ENCODE measurements around the gene CBL.
"Not testable (repeated sequence)": the region's sequence is repeated elsewhere in the genome, so short reads cannot be mapped to it uniquely, and the experiment has no call there.

Gene CBL

DNA sequence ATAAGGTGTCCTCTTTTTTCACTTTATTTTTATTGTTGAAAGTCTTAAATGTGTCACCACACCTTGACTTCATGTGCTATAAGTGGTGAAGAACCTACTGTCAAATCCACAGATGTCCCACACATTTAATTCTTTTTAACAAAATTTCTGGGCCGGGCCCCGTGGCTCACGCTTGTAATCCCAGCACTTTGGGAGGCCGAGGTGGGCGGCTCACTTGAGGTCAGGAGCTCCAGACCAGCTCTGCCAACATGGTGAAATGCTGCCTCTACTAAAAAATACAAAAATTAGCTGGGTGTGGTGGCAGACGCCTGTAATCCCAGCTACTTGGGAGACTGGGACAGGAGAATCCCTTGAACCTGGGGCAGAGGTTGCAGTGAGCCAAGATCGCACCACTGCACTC is 3.0 kb downstream of the CBL start:
- no peak for DNase-seq (ENCODE audit: low read depth in 2 of 2)

DNA sequence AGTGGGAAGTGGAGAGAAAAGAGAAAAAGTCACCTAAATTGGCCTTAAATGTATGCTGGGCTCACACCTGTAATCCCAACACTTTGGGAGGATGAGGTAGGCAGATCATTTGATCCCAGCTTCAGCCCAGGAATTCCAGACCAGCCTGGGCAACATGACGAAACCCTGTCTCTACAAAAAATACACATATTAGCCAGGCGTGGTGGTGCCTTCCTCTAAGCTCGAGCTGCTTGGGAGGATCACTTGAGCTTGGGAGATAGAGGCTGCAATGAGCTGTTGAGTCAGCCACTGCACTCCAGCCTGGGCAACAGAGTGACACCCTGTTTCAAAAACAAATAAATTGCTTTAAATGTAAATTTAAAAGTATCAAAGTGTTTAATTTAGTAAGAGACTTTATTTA is 3.9 kb downstream of the CBL start:
- DNase-seq (ENCODE audit: low read depth in 2 of 2): no peak

DNA sequence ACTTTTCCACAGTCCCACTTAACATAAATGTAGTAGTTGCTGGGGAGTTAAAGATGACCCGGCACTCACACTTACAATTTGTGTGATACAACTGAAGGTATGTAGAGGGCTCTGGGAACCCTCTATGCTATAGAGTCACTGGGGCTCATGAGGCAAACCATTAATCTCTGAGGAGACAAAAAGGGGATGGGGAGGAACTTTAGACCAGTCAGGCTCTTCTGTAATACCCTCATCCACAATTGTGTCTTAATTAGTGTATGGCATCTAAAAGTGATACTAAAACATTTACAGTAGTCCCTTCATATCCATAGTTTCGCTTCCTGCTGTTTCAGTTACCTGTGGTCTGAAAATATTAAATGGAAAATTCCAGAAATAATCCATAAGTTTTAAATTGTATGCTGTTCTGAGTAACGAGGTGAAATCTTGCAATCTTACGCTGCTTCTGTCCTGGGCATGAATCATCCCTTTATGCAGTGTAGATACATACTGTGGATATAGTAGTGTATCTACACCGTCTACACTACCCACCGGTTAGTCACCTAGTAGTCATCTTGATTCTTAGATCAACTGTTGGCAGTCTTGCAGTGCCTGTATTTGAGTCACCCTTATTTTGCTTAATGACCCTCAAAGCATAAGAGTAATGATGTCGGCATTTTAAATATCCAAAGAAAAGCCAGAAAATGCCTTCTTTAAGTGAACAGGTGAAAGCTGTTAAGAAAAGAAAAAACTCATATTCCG is 12.2 kb downstream of the CBL start:
- DNase-seq (ENCODE audit: low read depth in 2 of 2): no peak

DNA sequence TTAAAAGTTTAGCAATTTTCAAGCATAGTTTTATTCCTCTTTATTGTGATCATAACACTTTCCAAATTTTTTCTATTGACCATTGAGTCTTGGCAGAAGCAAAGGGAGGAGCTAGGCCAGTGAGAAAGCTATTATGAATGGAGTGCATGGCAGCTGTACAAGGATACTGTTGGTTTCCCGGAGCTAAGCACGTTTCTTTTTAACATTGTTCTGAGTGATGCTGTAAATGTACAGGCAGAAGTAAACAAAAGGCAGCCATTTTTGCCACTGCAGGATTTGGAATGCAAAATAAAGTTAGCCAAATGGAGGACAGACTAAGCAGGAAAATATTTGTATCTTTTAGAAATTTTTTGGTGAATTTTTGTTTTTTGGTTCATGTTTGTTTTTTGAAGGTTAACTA is 16.2 kb downstream of the CBL start:
- DNase-seq (ENCODE audit: low read depth in 2 of 2): no peak

DNA sequence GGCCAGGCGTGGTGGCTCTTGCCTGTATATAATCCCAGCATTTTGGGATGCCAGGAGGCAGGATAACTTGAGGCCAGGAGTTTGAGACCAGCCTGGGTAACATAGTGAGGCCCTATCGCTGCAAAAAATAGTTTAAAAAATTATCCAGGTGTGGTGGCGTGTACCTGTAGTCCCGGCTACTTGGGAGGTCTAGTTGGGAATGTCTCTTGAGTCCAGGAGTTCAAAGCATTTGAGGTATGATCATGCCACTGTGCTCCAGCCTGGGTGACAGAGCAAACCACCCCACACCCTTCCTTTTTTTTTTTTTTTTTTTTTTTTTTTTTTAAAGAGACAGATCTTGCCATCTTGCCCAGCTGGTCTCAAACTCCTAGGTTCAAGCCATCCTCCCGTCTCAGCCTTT is 16.8 kb downstream of the CBL start:
- DNase-seq (ENCODE audit: low read depth in 2 of 2): no peak

DNA sequence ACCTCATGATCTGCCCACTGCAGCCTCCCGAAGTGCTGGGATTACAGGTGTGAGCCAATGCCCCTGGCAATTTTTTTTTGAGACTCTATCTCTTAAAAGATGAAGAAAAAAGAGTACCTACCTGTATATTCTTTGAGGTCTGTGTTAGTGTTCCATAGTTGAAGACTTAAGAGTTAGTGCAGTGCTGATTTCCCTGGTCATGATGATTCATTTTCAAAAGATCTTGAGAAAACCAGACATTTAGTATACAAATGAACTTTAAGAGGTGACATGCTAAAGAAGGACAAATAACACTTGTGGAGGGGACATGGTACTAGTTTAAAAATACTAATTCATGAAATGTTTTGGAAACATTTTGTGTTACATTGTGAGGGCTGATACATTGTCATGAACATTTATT is 17.7 kb downstream of the CBL start:
- no peak for DNase-seq (ENCODE audit: low read depth in 2 of 2)

DNA sequence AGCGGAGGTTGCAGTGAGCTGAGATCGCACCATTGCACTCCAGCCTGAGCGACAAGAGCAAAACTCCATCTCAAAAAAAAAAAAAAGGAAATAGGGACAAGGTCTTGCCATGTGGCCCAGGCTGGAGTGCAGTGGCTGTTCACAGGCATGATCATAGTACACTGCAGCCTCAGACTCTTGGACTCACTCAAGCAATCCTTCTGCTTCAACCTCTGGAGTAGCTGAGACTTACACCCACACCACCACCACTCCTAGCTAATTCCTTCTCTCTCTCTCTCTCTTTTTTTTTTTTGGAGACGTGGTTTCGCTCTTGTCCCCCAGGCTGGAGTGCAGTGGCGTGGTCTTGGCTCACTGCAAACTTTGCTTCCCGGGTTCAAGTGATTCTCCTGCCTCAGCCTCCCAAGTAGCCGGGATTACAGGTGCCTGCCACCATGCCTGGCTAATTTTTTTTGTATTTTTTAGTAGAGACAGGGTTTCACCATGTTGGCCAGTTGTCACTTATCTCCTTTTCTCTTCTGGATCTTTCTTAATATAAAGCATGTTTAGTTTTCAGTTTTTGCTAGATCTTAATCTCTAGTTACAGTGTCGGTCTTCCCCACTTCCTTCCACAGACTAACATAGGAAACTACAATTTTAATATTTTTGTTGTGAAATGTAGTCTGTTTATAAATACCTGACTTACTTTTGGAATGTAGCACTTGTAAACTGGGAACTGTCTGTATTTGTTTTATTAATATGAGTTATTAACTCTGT is 22.6 kb downstream of the CBL start:
- not testable (repeated sequence) for DNase-seq (ENCODE audit: low read depth in 2 of 2)

DNA sequence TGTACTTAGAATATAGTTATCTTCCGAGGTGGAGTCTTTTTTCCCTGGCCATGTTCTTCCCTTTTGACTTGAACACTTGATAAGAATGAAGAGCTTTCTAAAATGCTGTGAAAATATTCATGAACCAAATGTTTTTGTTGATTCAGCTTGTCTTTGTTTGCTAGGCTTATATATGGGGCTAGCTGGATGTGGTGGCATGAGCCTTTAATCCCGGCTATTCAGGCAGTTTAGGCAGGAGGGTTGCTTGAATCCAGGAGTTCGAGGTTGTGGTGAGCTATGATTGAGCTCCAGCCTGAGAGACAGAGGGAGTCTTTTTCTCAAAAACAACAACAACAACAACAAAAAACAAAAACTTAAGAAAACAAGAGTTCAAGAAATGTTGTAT is 23.1 kb downstream of the CBL start:
- no peak for DNase-seq (ENCODE audit: low read depth in 2 of 2)

DNA sequence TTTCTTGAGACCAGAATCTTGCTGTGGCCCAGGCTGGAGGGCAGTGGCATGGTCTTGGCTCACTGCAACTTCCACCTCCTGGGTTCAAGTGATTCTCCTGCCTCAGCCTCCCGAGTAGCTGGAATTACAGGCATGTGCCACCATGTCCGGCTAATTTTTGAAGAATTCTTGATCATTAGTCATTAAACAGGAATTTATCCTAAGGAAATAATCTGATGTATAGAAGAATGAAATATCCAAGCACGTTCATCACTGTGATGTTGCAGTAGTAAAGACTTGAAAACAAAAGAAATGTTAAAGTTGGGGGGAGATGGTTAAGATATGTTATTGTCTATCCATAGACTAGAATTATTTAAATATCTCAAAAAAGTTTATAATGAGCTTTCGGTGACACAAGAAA is 23.6 kb downstream of the CBL start:
- no peak for DNase-seq (ENCODE audit: low read depth in 2 of 2)

DNA sequence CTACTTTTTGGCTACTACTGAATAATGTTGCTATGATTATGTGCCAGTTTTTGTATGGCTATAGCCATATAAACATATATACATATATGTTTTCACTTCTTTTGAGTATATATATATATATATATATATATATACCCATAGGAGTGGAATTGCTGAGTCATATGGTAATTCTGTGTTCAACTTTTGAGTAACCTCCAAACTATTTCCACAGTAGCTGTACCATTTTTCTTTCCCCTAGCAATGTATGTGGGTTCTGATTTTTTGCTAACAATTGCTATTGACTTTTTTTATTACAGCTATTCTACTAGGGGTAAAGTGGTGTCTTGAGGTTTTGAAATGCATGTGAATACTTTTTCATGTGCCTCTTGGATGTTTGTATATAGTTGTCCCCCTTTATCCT is 30.4 kb downstream of the CBL start:
- no peak for DNase-seq (ENCODE audit: low read depth in 2 of 2)

DNA sequence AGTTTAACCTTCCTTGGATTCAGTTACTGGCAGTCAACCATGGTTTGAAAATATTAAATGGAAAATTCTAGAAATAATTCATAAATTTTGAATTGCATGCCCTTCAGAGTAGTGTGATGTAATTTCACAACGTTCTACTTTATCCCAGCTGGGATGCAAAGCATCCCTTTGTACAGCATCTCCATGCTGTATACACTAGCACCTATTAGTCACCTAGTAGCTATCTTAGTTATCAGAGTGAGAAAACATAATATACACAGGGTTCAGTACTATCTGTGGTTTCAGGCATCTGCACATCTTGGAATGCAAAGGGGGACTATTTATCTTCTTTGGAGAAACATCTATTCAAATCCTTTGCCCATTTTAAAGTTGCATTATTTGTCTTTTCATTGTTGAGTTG is 30.8 kb downstream of the CBL start:
- DNase-seq (ENCODE audit: low read depth in 2 of 2): no peak

DNA sequence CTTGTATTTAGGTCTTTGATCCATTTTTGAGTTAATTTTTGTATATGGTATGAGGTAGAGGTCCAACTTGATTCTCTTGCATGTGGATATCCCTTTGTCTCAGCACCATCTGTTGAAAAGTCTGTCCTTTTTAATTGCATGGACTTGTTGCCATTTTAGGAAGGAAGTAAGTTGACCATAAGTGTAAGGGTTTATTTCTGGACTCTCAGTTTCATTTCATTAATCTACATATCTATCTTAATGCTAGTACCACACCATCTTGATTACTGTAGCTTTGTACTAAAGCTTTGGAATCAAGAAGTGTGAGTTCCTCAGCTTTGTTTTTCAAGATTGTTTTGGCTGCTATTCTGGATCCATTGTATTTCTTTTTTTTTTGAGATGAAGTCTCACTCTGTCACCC is 31.4 kb downstream of the CBL start:
- DNase-seq (ENCODE audit: low read depth in 2 of 2): no peak

DNA sequence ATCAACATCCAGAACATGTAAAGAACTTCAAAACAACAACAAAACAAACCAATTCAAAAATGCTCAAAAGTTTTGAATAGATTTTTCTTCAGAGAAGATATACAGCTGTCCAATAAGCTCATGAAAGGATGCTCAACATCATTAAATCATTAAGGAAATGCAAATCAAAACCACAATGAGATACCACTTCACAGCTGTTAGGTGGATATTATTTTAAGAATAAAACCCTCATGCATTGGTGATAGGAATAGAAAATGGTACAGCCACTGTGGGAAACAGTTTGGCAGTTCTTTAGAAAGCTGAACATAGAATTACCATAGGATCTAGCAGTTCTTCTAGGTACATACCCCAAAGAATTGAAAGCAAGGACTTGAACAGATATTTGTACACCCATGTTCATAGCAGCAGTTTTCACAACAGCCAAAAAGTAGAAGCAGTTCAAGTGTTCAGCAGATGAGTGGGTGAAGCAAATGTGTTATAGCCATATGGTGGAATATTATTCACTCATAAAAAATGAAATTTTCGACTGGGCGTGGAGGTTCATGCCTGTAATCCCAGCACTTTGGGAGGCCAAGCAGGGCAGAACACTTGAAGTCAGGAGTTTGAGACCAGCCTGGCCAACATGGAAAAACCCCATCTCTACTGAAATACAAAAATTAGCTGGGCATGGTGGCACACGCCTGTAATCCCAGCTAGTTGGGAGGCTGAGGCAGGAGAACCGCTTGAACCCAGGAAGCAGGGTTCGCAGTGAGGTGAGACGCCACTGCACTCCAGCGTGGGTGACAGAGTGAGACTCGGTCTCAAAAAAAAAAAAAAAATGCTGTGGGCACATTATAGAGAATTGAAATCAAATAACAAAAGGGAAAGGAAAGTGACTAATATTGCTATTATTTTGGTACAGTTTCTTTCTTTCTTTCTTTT is 42.9 kb downstream of the CBL start:
- no peak for DNase-seq (ENCODE audit: low read depth in 2 of 2)

DNA sequence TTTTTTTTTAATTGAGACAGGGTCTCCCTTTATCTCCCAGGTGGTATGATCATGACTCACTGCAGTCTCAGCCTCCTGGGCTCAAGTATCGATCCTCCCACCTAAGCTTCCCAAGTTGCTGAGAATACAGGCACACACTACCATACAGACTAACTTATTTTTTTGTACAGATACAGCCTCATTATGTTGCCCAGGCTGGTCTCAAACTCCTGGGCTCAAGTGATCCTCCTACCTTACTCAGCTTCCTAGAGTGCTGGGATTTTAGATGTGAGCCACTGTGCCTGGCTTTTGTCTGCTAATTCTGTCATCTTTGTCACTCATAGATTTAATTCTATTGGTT is 43.5 kb downstream of the CBL start:
- DNase-seq (ENCODE audit: low read depth in 2 of 2): no peak

DNA sequence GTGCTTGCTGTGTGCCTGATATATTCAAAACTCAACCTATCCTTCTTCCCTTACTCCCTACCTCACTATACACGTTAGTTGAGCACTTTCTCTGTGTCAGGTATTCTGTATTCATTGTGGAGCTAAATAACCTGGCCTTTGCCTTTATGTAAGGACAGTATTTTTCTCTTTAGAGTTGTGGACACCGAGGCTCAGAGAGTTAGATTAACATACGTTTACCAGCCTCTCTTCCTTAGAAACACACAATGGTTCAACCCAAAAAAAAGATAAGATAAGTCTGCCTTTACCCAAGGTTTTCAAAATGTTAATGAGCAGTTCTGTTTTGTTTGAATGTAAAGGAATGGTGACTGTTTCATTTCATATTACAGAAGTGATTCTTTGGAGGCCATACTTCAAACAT is 45.0 kb downstream of the CBL start:
- DNase-seq (ENCODE audit: low read depth in 2 of 2): no peak

DNA sequence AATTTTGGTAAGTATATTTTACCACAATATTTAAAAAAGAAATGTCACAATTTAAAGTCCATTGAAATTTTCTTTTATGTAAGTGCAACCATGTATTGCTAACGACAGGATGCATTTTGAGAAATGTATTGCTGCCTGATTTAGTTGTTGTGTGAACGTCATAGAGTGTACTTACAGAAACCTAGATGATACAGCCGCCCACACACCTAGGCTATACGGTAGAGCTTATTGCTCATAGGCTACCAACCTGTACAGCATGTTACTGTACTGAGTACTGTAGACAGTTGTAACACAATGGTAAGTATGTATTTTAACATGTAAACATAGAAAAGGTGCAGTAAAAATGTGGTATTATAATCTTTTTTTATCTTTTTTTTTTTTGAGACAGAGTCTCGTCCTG is 48.1 kb downstream of the CBL start:
- DNase-seq (ENCODE audit: low read depth in 2 of 2): no peak

DNA sequence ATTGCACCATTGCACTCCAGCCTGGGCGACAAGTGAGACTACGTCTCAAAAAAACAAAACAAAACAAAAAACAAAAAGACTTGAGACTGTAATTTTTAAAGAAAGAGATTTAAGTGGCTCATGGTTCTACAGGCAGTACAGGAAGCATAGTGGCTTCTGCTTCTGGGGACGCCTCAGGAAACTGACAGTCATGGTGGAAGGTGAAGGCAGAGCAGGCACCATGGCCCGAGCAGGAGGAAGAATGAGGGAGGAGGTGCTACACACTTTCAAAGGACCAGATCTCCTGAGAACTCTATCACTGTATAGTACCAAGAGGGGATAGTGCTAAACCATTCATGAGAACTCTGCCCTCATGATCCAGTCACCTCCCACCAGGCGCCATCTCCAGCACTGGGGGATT is 52.0 kb downstream of the CBL start:
- no peak for DNase-seq (ENCODE audit: low read depth in 2 of 2)

DNA sequence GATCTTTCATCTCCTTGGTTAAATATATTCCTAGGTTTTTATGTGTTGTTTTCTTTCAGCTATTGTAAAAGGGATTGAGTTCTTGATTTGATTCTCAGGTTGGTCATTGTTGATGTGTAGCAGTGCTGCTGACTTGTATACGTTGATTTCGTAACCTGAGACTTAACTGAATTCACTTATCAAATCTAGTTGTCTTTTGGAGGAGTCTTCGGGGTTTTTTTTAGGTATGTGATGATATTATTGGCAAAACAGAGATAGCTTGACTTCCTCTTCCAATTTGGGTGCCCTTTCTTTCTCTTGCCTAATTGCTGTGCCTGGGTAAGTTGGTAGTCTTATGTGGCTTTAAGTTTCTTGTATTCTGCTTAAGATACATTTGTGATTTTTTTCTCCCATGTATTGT is 52.8 kb downstream of the CBL start:
- no peak for DNase-seq (ENCODE audit: low read depth in 2 of 2)

DNA sequence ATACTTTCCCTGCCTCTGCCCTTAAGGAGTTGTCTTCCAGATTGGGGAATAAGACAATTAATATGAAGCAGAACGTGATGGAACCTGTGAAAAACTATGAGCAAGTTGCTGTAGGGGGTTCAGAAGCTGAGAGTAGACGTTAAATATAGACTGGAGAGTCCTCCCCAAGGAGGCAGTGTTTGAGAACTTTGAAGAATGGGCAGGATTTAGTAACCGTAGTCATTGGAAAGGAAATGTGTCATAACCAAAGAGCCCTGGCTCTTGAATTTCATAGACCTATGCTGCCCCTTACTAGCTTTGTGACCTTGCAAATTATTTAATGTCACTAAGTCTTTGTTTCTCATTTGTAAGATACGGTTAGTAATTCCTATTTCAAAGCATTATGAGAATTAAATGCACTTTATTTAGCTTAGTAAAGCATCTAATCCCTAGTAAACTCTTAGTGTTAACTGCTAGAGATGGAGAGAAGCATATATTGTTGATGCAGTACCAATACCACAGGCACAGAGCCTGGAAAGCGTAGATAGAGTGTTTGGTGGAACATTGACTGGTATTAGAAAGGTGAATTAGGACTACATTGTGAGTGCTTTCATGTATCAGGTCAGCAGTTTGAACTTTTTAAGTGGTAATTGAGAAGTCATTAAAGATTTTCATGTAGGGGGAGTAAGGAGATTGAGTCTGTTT is 56.7 kb downstream of the CBL start:
- no peak for DNase-seq (ENCODE audit: low read depth in 2 of 2)

DNA sequence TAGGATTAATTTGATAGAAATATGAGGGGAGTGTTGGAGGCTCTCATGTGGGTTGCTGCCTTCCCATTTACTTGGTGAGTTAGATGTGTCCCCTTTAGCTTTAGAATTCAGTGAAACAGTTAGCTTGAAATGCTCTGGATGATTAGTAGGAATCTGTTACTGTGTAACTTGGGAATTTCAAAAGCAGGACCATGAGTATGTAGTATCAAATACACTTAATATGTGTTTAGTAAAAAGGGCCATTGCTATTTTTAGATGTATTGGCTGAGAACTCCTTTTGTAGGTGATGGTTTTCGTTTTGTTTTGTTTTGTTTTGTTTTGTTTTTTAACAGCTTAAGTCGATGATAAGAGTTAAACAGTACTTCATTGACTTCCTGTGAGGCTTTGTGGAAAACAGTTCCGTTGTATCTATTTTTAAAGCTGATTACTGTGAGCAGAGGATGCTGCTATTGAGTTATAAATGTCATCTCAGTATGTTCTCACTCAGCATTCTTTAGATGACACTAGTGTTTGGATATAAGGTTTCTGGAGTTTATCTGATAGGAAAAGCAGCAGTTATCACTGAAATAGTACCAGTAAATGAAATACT is 57.3 kb downstream of the CBL start:
- no peak for DNase-seq (ENCODE audit: low read depth in 2 of 2)

DNA sequence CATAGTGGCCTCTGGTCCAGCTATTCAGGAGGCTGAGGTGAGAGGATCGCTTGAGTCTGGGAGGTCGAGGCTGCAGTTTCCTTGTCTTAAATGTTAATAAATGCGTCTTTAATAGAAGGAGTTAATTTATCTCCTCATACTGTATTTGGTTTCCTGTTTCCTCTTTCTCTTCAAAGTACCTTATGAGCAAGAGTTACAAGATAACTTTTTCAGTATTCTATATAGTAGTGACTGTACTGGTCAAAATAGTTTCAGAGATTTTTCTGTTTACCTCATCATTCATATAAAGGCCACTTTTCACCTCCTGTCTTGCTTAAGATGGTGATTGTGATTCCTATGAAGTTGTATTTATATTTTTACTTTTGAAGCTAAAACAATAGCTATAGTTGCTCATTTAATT is 59.9 kb downstream of the CBL start:
- no peak for DNase-seq (ENCODE audit: low read depth in 2 of 2)

Data from stimulated activated CD8-positive, alpha-beta memory T cell treated with anti-CD3 and anti-CD28 coated beads, Interleukin-7, amount 100 ng/mL, for 1 hour (primary cell).